ENCODE measurements around the gene ISM1.

GRCh38 chr20:13173201-13173600 lies 47.9 kb upstream of the ISM1 start:
- TF ChIP-seq CTCF (IDR thresholded peaks at IDR 0.05) (no peak), EP300 (IDR thresholded peaks at IDR 0.05) (no peak)
